Middle frontal gyrus (tissue), 1 donor: ENCODE results near the gene DAPP1.
"Not testable (repeated sequence)": the region's sequence is repeated elsewhere in the genome, so short reads cannot be mapped to it uniquely, and the experiment has no call there.

ENCODE experiments used
- DNase-seq: peaks from one replicate; pipeline ENCODE4 v3.0.0-alpha.2; 2015; ENCODE audit warnings: low spot score; ENCODE audit errors: extremely low spot score

DAPP1 gene

GRCh38 chr4:99824070-99824599 lies 7.5 kb downstream of the DAPP1 start:
- no peak for DNase-seq

GRCh38 chr4:99825272-99825671 lies 8.6 kb downstream of the DAPP1 start:
- DNase-seq, result no peak

GRCh38 chr4:99826016-99826415 lies 9.4 kb downstream of the DAPP1 start:
- no peak for DNase-seq

DNA sequence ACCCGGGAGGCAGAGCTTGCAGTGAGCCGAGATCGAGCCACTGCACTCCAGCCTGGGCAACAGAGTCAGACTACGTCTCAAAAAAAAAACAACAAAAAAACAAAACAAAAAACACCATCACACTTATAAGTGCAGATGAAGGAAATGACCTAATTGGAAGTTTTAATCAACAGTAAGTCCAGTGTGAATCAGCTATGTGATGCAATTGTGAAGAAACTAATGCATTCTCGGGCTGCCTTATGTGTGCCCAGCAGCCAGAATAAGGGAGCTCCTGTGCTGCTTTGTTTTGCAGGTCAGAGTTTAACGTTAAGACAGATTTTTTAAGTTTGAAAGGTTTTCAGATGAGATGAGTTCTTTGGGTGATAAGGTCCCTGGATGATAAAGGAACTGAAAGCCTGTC lies 10.8 kb downstream of the DAPP1 start:
- no peak for DNase-seq

DNA sequence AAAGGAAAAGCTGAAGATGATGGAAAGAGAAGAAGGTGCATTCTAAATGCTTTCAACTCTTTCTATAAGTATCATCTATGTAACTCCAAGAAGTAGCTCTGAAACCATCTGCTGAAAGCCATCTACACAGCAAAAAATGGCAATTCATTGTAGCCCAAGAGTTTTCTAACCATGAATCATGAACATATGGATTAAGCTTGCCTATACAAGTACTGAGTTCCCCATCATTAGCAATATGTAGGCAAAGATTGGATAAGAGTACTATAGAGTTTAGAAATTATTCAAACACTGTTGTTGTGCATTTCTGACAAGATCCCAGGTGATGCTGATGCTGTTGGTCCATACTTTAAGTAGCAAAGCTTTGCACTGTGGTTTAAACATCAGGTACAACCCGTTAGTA lies 11.2 kb downstream of the DAPP1 start:
- no peak for DNase-seq

DNA sequence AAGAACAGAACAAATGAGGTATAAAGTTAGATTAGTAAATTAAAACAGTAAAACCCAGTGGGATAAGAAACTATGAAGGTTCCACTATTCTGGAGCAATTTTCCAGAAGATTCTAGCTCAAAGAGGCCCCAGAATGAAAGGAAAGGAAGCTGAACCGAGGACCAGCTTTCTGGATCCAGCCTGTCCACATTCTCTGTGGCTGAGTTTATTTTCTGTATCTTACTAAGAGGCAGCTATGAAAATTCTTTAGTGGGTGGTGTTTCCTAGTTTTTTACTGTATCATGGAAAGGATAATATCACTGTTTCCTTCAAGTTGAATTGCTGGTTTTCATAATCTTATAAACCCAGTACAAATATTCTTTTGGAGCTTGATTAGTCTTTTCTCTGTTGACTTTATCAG lies 11.8 kb downstream of the DAPP1 start:
- no peak for DNase-seq

DNA sequence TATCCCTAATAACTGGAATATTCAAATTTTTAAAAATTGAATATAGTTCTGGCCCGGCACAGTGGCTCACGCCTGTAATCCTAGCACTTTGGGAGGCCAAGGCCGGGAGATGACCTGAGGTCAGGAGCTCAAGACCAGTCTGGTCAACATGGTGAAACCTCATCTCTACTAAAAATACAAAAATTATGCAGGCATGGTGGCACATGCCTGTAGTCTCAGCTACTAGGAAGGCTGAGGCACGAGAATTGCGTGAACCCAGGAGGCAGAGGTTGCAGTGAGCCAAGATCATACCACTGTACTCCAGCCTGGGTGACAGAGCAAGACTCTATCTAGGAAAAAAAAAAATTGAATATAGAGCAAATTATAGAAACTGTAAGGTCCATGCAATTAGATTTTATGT lies 13.4 kb downstream of the DAPP1 start:
- not testable (repeated sequence) for DNase-seq

DNA sequence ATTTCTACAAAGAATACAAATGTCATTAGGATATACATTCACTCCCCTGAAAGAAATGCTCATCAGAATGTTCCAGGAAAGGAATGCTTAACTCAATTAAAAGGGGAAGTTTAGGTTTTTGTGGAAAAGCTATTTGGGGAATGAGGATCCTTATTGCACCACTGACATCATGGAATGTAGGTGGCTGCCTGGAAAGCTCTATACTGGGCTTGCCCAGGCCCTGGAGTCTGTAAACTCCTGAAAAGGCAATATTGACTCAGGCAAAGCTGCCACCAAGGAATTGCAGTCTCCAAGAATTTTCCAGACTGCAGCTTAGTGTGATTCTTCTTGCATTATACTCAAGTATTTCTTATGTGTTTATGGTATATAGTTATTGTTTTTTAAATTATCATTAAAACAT lies 15.7 kb downstream of the DAPP1 start:
- DNase-seq, result no peak

- no peak for DNase-seq
Measured at GRCh38 chr4:99832758-99833157, 16.1 kb downstream of the DAPP1 start.

DNA sequence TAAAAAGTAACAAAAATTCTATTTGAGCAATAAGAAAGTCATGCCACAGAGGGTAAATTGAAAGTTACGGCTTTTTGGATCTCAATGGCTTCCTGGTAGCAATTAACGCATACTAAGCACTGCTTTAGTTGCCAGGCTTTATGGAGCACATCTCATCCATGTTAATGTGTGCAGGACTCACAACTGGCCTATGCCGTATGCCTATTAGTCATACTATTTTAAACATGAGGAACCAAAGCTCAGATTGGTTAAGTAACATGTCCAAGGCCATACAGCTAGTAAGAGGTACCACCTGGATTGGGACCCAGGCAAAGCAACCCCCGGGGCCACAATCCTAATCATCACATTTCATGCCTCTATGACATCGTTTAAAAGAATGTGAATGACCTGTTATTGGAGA lies 17.1 kb downstream of the DAPP1 start:
- DNase-seq, result no peak

DNA sequence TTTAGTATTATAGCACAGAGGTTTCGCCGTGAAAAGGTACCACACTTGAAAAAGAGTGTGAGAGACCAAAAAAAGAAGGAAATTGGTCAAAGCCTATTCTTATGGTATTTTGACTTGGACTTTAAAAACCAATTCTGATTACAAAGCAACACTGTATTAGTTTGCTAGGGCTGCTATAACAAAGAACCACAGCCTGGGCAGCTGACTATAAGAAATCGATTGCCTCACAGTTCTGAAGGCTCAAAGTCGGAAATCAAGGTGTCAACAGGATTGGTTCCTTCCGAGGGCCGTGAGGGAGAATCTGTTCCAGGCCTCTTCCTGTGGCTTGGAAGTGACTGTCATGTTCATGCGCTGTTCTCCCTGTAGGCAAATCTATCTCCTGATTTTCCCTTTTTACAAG lies 17.9 kb downstream of the DAPP1 start:
- DNase-seq, result no peak

DNA sequence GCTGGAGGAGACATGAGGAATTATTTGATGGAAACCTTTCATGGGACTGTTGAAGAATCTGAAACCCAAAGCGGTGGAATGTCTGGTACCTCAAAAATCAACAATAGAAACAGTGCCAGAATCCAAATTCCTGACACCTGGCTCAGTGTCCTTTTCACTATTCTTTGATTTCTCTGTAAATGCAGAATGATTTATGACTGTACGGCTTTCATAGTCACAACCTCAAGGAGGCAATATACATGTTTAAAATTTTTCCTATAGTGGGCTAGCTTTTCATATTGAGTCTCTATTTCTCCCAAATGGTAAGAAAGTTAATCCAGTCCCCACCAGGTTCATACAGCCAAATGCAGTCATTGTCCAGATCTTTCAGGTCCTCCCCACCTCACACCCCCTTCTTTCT lies 19.3 kb downstream of the DAPP1 start:
- DNase-seq, result no peak

DNA sequence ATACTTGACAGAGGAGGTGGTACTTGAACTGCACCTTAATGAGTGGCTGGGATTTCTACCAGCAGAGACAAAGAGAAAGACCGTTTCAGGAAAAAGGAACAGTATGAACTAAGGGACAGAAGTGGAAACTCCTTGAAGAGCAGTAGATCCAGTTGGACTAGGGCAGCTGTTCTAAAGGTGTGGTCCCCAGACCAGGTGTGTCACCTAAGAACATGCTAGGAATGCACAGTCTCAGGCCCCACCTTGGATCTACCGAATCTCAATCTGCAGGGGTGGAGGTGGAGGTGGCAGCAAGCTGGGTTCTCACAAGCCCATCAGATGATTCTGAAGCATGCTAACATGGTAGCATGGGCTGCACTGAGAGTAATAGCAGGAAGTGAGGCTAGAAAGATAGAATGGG lies 22.3 kb downstream of the DAPP1 start:
- no peak for DNase-seq

DNA sequence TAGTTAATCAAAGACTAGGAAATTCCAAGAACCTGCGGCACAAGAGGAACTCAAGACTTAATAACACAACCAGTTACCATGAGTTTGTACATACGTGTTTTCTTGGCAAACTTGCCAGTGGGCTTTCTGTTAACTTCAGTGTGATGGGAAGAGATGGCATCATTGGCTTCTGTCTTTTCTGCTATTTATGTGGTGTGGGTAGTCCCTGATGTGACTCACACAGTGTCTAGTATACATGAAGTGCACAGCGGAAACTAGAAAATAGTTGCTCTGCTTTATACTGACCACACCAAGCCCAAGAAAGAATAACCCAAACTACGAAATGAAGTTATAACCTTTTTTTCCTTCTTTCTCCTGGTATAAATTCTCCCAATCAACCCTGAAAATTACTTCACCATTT lies 24.5 kb downstream of the DAPP1 start:
- no peak for DNase-seq

- DNase-seq, result no peak
Measured at GRCh38 chr4:99843413-99843812, 26.8 kb downstream of the DAPP1 start.

DNA sequence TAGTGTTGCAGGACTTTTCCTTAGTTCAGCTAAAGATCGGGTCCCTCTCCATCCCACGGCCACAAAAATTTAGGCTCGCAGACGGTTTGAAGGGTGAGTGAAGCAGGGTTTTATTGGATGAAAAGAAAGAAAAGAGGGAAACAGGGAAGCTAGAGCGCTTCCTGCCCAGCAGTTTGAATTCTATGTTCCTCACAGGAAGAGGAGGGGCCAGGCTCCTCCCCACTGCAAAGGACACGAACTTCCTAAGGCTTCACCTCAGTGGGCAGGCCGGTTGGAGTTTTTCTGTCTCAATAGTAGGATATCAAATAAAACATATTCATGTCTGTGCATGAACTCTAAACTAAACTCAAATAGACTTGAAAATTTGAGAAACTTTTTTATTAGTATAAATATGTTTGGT lies 27.4 kb downstream of the DAPP1 start:
- no peak for DNase-seq

DNA sequence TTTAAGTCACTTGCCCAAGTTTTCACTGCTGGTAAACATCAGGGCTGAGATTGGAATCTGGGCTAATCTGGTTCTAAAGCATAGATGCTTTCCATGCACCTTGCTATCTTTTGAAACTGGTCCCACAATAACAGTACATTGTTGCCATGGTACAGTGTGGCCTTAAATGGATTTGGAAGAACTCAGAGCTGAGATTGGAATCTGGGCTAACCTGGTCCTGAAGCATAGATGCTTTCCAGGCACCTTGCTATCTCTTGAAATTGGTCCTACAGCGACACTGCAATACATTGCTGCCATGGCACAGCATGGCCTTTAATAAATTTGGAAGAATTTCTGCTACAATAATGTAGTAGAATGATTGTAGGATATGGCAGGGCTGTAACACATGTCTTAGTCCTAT lies 28.6 kb downstream of the DAPP1 start:
- no peak for DNase-seq

GRCh38 chr4:99845708-99846469 lies 29.3 kb downstream of the DAPP1 start:
- no peak for DNase-seq

DNA sequence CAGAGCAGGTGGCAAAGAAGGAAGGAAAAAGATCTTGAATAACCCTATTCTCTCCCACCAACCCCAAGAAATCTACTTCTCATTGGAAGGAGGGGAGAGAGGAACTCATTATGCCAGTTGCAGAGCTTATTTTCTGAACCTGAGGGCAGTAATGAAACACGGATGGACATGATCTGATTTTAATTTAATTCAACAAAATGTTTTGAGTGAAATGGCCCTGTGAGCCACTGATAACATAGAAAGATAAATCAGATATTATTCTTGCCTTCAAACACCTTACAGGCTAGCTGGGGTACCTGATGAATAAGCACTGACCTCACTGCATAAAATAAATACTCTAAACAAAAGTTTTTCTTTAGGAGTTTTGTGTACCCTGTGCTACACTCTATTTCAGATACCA lies 30.3 kb downstream of the DAPP1 start:
- no peak for DNase-seq

- no peak for DNase-seq
Measured at GRCh38 chr4:99847362-99847976, 30.8 kb downstream of the DAPP1 start.

- no peak for DNase-seq
Measured at GRCh38 chr4:99848591-99849001, 32.0 kb downstream of the DAPP1 start.

DNA sequence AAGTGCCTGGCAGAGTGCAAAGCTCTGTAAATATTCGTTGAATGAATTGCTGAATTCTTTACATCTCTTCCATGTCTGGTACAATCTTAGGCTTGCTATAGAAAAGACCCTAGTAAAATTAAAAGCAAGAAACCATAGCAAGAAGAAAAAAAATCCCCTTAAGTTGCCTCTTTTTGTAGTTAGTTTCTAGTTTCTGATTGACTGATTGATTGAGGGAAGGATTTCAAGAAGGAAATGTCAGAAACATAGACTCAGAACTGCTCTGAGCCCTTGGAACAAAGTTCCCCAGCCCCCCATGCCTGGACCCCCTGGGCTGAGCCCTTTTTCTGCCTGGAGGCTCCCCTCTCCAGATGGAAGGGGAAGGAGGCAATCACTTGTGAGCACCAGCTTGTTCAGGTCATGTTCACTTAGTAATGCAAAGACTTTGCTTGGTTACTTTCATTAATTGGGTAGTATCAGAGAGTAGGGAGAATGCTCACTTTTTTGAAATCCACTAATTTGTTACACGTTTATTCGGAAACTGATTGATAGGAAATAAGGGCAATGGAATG lies 35.6 kb downstream of the DAPP1 start:
- no peak for DNase-seq

DNA sequence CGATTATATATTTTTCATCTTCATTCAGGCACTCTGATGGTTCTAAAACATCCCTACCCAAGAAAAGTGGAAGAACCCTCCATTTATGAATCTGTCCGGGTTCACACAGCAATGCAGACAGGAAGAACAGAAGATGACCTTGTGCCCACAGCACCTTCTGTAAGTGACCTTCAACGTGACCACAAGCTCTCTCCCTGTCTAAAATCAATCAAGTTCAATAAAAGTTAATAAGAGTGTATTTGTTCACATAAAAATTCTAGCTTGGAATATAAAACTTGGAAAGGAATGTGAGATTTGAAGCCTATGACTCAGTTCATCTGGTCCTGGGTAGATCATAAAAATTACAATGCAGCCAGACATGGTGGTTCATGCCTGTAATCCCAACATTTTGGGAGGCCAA lies 36.6 kb downstream of the DAPP1 start:
- DNase-seq, result no peak
